GM13977 (cell line): ENCODE measurements around the gene POLR1H.

Source experiments
- DNase-seq: peaks from one replicate; pipeline ENCODE4 v3.0.0; 2012; ENCODE audit warnings: low spot score
- in situ Hi-C: fragments of 300-500 bp; cut with MboI; formaldehyde crosslinking; loops from one replicate; pipeline ENCODE4 v1.12.0; 2022; ENCODE audit warnings: low sequenced_read_pairs, low pct_unique_long_range_greater_than_20kb, mixed read lengths, inconsistent platforms; ENCODE audit not compliant: unreplicated experiment
- TF ChIP-seq, protein P1 (sequence below): IDR thresholded peaks from 2 replicates; pipeline ENCODE4 v1.5.1; 2012; ENCODE audit warnings: mild to moderate bottlenecking, control low read depth; ENCODE audit not compliant: insufficient read depth; ENCODE audit errors: extremely low read depth, missing control alignments

Gene POLR1H

DNA sequence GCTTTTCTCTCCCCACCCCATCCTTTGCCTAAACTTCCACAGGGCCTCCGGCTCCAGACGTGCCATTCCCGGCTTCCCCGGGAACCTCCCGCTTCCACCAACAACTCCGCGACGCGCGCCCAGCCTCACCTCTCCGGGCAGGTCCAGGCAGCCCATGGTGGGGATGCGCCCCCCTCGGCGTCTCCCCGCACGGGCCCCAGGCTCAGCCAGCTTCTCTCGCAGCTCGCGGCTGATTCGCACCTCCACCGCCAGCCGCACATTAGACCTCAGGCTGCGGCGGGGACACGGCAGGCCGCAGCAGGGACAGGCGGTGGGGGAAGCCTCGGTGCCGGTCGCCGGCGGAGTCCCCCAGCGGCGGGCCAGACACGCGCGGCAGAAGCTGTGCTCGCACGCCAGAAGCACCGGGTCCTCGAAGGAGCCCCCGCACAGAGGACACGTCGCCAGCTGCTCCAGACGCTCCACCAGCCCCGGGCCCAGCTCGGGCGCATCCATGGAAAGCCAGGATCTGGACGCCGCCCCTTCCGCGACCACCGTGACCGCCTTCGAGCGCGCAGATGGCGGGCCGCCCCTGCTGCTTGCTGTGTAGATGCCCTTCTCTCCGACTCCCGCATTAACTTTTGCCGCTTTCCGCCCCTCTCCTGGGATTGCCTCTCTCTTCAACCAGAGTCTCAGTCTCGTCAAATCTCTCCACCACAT, 14.2 kb downstream of the POLR1H start, which contains the start of gene RNF39:
TSS of gene RNF39 (minus strand) at position 676 of the 696 bp plus-strand sequence. CDS start at position 492, 184 bp downstream.
- in situ Hi-C loops = no loop called here
- DNase-seq = no peak
- TF ChIP-seq, protein P1, sequence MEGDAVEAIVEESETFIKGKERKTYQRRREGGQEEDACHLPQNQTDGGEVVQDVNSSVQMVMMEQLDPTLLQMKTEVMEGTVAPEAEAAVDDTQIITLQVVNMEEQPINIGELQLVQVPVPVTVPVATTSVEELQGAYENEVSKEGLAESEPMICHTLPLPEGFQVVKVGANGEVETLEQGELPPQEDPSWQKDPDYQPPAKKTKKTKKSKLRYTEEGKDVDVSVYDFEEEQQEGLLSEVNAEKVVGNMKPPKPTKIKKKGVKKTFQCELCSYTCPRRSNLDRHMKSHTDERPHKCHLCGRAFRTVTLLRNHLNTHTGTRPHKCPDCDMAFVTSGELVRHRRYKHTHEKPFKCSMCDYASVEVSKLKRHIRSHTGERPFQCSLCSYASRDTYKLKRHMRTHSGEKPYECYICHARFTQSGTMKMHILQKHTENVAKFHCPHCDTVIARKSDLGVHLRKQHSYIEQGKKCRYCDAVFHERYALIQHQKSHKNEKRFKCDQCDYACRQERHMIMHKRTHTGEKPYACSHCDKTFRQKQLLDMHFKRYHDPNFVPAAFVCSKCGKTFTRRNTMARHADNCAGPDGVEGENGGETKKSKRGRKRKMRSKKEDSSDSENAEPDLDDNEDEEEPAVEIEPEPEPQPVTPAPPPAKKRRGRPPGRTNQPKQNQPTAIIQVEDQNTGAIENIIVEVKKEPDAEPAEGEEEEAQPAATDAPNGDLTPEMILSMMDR = no peak

DNA sequence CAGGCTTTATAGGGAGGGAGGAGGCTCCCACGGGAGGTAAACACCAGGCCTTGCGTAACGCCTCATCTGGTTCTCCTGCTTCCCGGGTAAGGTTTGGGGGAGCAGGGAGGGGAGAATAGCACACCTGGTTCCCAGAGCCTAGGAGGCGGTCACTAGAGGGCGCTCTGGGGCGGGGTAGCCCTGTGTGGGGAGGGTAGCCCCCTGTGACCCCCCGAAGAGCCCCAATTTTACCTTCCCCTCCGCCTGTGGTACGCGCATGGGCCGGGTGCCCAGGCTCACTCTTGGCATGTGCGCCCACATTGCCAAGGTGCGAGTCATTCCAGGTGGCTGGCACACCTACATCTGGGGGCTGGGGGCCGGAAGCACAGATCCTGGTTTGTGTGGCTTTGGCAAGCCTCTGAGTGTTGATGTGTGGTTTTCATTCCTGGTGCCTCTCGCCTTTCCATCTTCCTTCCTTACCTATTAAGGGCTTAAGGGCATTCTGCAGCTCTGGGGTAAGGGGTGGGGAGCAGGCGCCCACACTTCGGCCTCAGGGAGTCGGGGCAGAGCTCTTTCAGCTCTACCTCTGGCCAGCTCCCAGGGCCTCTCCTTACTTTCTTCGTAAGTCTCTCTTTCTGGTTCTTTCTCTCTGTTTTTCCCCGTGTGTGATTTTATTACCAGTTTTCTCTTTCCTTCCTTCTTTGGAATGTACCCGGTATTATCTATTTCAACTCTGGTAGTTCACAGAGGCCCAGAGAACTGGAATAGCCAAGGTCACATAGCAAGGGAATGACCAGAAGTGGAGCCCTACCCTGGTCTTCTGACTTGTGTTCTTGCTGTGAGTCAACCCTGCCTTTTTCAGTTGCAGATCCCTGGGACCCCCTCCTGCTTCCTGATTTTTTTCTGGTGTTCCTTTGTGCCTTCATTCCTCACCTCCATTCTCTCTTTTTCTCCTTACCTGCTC, 15.0 kb downstream of the POLR1H start:
- TF ChIP-seq, protein P1 = peak; percentile 40
- in situ Hi-C loops = no loop called here
- no peak for DNase-seq

DNA sequence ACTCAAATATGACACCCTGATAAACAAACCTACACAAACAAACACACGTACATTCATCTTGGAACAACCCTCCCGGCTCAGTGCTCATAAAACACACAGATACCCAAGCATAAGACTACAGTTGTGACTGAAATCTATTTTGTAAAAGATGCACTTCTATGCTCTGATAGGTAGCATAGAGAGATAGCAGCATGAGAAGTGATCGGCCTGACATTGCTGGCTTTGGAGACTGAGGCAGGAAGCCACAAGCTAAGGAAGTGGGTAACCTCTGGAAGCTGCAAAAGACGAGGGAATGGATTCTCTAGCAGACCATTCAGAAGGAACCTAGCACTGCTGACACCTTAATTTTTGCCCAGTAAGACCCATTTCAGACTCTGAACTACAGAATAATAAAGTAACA, 16.2 kb downstream of the POLR1H start:
- in situ Hi-C loops = no loop called here
- TF ChIP-seq, protein P1 = no peak
- DNase-seq = no peak

DNA sequence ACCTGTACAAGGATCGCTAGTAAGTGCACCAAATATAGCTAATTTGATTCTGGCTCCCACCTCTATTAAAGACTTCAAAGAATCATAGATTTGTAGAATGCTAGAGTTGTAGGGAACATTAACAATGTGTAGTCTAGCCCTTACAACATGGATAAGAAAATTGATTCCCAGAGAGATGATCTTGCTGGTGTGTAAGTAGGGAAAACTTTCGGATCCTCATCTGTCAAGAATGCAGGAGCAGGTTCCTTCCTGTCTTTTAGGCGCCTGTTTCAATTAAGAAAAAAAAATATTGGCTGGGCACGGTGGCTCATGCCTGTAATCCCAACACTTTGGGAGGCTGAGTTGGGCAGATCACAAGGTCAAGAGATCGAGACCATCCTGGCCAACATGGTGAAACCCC, 26.8 kb downstream of the POLR1H start:
- no peak for DNase-seq
- in situ Hi-C loops = no loop called here
- TF ChIP-seq, protein P1 = no peak

DNA sequence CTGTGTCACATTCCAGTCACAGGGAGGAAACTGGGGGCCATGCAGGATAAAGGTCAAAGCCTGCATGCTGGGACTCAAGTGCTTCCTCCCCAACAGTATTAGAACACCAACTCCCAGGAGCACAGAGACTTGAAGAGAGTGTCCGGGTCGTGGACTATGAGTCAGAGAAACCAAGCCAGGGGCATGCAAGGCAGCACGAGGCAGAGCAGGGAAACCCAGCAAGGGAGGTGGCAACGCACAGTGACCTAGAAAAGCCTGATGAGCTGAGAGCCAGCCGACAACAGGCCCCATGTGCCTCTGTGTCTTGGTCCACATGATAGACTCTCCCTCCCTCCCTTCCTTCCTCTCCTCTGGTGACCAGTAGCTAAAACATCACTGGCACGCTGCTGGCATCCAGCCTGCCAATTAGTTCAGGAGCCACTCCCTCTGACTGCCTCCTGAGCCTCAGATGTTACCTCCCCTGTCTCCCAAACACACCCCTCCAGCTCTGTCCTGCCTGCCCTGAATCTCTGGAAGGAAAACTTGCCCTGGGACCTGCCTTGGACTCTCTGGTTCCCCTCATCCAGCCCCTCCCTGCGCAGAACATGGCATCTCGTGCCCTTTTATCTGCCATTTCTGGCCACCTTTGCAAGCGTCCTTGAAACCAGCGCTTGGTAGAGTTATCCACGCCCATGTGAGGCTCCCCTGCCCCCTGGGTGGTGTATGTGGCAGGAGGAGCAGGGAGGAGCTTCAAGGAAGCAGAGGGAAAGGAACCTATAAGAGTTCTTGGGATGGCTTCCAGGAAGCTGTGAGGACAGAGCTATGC, 30.7 kb downstream of the POLR1H start:
- in situ Hi-C loops = no loop called here
- TF ChIP-seq, protein P1 = no peak
- DNase-seq = no peak
